ENCODE data around the gene AGPS. TPM values are rescaled to one million over a fixed set of nuclear protein-coding genes. Genes with fewer than 3 reads are reported as not detected.

Gene AGPS
- total and polyA plus RNA-seq, 10 of the 15 experiments (the other 5 are each of a cell fraction or from before 2014, with no cell fraction given): 7.9 to 54.2 (median 38.7) TPM

DNA sequence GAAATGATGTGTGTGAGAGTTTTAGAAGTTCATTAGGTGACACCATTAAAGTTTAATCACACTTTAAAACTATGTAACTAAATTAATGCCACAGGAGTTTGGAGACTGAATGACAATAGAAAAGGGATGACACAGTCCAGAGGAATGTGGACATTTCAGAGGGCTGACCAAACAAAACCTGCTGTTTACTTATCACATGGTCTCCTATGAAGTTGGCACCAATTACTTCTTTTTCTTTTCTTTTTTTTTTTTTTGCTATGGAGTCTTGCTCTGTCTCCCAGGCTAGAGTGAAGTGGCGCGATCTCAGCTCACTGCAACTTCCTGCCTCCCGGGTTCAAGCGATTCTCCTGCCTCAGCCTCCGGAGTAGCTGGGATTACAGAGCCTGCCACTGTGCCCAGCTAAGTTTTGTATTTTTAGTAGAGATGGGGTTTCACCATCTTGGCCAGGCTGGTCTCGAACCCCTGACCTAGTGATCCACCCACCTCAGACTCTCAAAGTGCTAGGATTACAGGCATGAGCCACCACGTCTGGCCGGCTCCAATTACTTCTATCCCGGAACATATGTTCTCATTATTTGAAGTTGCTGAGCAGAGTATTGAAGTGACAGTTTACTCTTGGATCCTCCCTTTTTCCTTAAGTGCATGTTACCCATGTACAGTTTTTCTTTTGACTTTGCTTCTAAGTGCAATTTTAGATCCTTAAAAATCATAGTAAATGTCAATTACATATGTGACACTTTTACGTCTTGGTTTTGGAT is 4.3 kb downstream of the AGPS start:
- CTCF ChIA-PET: interaction anchor here (0.6 to 3.9 kb wide), 2 partner anchors 20 to 24 kb away, joined by 3 to 37 read pairs; no protein-coding TSS in a partner anchor
- POLR2A ChIA-PET: interaction anchor here (0.6 kb wide), 1 partner anchor 19 kb away, joined by 3 read pairs; no protein-coding TSS in a partner anchor
- no peak for FAIRE-seq
- Histone ChIP-seq H4K20me1 (ENCODE audit: control insufficient read depth, insufficient read depth) (no peaks in the 10 kb centered on the region), H3K9ac (ENCODE audit: control insufficient read depth, insufficient read depth, low read length) (no peak overlapping the region), H3K36me3 (ENCODE audit: control insufficient read depth in 2 of 2, insufficient read depth in 2 of 2, low read length in 1 of 2) (no peaks in the 10 kb centered on the region), H3K79me2 (ENCODE audit: control insufficient read depth, insufficient read depth, low read length) (peaks cover 79% of the 10 kb centered on the region), H3K4me1 (ENCODE audit: control insufficient read depth, insufficient read depth, low read length) (peaks cover 18% of the 10 kb centered on the region), H3K4me2 (ENCODE audit: control insufficient read depth, insufficient read depth) (peak overlapping the region; percentile 54; the same call in 1 of the 2 replicates), H2AFZ (ENCODE audit: control insufficient read depth, low read depth, low read length) (no peak overlapping the region), H3K4me3 (no peak overlapping the region), H3K9me3 (replicated peaks; ENCODE audit: control insufficient read depth, insufficient read depth, low read length) (no peaks in the 10 kb centered on the region), H3K27me3 (replicated peaks in 1 of 2; ENCODE audit: control insufficient read depth in 2 of 2, insufficient read depth in 2 of 2, low read length in 1 of 2) (no peaks in the 10 kb centered on the region), H3K27ac (ENCODE audit: control insufficient read depth, insufficient read depth) (no peak overlapping the region)
- RAD21 ChIA-PET (ENCODE audit: unreplicated experiment): interaction anchor here (2.1 kb wide), 1 partner anchor 9 kb away, joined by 7 read pairs; no protein-coding TSS in a partner anchor
- no TSS peak for BruUV-seq (replicated peaks)
- no peak for ATAC-seq
- intact Hi-C loops (cut with micrococcal nuclease; ENCODE audit: unreplicated experiment) (loop anchor here (10.0 kb wide), 1 partner anchor 132 kb away; the partner anchor contains the start of gene NFE2L2), in situ Hi-C loops (cut with MboI) (no loop called here)
- TF ChIP-seq MTA2 (IDR thresholded peaks at IDR 0.05; ENCODE audit: low read depth) (no peak), STAT1 (conservative IDR thresholded peaks at IDR 0.05) (no peak), PML (IDR thresholded peaks at IDR 0.05; ENCODE audit: low read length) (no peak)
- TF ChIP-seq, protein P1, sequence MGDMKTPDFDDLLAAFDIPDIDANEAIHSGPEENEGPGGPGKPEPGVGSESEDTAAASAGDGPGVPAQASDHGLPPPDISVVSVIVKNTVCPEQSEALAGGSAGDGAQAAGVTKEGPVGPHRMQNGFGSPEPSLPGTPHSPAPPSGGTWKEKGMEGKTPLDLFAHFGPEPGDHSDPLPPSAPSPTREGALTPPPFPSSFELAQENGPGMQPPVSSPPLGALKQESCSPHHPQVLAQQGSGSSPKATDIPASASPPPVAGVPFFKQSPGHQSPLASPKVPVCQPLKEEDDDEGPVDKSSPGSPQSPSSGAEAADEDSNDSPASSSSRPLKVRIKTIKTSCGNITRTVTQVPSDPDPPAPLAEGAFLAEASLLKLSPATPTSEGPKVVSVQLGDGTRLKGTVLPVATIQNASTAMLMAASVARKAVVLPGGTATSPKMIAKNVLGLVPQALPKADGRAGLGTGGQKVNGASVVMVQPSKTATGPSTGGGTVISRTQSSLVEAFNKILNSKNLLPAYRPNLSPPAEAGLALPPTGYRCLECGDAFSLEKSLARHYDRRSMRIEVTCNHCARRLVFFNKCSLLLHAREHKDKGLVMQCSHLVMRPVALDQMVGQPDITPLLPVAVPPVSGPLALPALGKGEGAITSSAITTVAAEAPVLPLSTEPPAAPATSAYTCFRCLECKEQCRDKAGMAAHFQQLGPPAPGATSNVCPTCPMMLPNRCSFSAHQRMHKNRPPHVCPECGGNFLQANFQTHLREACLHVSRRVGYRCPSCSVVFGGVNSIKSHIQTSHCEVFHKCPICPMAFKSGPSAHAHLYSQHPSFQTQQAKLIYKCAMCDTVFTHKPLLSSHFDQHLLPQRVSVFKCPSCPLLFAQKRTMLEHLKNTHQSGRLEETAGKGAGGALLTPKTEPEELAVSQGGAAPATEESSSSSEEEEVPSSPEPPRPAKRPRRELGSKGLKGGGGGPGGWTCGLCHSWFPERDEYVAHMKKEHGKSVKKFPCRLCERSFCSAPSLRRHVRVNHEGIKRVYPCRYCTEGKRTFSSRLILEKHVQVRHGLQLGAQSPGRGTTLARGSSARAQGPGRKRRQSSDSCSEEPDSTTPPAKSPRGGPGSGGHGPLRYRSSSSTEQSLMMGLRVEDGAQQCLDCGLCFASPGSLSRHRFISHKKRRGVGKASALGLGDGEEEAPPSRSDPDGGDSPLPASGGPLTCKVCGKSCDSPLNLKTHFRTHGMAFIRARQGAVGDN (IDR thresholded peaks at IDR 0.05): no peak
- DNase-seq (ENCODE audit: low read depth, low spot score): no peak
- WGBS (ENCODE audit: insufficient coverage, insufficient replicate concordance, low lambda C conversion rate, missing lambda C conversion rate): 97% methylated on average over 10 of the region's 10 CpGs
- SMC1A ChIA-PET (ENCODE audit: uncharacterized antibody, unreplicated experiment): interaction anchor here (1.2 to 4.1 kb wide), 3 partner anchors 8 to 232 kb away, joined by 3 to 18 read pairs (median 5); no protein-coding TSS in a partner anchor
